Activated T-cell treated with anti-CD3 and anti-CD28 coated beads, Interleukin-2, amount 50 U/mL, for 1 hour (primary cell): ENCODE measurements around the gene CDH13.
"Not testable (repeated sequence)": the region's sequence is repeated elsewhere in the genome, so short reads cannot be mapped to it uniquely, and the experiment has no call there.

Experiments
- DNase-seq: peaks from one replicate; pipeline ENCODE4 v3.0.0-alpha.2; 2020

CDH13 gene

DNA sequence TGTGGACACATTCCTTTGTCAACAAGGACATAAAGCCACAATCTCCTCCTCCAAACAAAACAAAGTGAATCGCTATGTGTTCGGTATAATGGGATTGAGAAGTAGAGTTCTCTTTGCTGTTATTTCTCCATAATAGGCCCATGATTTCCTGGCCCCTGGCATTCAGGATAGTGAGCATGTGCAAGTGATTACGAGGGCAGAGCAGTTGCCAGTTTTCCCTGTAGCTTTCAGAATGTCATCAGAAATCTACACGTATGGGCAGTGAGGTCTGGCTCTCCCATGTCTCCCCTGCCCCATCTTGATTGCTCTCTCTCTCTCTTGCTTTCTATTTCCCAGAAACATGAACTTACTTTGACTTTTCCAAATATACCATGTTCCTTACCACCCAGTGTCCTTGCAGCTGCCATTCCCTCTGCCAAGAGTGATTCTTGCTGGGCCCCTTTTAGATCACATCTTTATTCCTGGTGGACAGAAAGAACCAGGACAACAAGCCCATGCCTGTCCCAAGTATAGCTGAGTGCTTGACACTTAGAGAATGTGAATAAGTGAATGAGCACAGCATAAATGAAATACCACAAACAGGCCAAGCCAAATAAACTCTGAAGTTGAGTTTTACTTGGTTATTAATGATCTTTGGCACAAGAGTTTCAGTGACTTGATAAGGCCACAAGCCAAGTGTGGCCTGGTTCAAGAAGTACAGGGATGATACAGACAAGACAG lies 273.1 kb downstream of the CDH13 start:
- no peak for DNase-seq

DNA sequence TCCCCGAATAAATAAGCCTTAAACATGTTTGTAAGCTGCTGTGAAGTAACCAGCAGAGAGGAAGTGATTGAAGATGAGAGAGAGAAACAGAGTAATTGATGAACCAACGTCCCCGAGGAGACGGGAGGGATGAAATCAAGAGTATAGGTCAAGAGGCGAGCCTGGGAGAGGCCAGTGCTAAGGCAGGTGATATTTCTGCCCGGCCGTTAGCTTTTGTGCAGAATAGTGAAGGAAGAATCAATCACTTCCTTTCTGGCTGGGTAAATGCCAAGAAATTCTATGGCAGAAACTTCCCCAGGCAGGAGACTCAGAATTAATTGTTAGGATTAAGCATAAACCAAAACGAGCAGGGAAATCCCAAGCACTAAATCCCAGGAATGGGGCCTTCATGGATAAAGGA lies 273.8 kb downstream of the CDH13 start:
- no peak for DNase-seq

DNA sequence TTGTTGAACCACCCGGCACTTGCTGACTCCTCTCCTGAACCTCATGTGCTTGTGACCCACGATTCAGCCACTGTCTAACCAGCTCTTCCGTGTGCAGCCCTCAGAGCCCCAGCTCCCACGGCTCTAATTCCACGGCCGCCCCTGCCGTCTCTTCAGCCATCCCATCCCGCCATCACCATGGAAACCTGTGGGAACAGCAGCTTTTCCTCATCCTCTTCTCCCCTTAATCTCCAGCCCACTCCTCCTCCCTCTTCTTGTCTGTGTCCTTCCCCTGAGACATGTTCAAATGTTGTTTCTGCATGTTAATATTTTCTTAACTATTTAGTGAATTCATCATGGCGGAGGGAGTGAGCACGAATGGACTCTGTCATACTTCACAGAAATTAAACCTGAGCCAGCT lies 285.2 kb downstream of the CDH13 start:
- DNase-seq: no peak

DNA sequence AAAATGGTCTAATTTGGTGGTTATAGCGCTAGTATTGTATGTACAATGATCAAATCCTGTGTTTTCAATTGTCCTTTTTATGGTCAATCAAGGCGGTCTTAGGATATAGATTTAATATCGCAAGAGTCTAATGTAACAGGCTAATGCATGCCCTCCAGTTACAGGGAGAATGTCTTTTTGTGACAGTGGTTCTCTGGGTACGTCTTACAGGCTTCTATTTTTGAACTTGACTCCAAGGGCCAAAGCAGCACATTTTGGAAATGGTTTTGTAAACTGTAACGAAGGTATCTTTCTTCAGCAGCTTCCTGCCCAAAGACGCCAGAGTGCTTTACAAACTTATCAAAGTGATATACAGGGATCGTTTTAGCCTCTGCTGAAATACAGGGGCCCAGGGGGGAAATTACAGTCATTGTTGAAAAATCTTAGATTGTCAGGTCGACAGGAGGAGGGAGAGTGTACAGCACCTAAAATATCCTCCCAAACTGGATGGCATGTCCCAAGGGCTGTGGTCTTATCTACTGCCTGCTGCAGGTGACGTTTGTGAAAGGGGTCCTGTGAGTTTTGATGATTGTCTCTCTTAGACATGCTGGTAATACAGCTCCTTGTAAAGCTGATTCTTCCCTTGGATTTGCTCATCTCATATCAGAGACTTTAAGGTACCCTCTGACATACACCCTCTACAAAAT lies 288.5 kb downstream of the CDH13 start:
- no peak for DNase-seq

DNA sequence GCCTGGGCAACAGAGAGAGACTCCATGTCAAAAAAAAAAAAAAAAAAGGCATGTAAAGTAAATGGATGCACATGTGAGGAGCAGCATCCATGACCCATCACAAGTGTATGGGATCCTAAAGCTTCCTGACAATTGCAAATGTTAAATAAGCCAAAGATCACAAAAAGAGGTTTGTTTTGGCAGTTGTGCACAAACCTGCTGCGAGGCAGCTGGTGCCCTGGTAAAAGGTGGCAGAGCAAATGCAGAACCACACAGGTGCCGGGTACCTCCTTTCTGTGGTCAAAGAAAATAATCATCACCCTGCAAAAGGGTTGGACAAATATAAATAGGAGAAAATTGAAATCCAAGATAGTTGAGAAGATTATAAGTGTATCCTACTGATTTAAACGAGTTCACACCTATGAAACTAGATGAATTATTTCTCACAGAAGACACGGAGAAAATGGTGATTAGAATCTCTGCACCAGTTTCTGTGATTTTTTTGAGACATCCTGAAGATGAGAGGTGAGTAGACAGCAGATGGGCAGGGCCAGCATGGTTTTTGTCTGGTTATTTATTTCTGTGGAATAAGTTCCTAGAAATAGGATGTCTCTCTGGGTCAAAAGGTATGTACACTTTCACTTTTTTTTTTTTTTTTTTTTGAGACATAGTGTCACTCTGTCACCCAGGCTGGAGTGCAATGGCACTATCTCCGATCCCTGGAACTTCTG lies 291.3 kb downstream of the CDH13 start:
- DNase-seq: no peak

DNA sequence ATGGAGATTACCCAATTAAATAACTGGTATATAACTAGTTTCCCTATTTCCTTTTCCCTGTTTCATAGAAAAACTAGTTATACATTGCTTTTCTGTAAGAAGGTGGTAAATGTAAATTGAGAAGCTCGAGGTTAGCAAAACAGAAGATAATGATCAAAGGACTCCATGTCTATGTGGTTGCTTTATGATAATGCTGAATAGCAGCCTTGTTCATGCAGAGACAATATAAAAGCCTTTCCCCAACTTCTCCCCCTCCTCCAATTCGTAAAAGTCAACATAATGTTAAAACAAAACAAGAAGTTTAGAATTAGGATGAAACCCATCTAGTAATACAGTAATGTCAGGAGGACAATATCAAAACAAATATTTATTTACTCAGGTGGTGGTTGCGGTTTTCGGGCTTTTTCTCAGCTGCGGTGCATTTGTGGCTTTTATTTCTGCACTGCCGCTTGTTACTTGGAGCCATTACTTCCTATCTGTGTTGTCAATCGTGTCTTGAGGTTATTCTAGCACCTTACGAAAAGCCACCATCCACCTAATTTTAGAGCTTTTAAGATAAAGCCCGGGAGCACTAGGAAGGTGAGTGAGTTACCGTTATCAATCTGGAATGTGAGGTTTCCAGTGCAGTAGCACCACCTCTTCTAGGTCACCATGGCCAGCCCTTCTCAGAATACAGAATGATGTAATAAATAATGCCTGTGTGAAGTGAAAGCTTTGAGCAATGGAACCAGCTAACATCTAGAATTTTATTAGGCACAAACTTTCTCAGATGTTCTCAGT lies 297.5 kb downstream of the CDH13 start:
- DNase-seq: no peak

DNA sequence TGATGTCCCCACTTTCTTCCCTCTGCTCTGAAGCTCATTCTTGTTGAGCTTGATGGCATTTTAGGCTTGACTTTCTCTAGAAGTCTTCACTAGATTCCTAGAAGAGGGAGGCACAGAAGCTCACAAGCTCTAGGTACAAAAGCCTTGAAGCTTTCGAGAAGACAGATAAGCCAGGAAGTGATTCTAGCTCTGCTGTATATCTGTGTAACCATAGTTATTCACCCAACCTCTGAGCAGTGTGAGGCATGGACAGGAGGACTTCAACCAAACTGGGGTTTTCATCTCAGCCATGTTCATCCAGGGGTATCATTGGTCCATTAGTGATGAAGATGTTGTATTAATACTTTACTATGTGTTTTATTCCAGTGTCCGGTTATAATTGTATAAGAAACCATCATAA lies 299.7 kb downstream of the CDH13 start:
- DNase-seq: no peak

DNA sequence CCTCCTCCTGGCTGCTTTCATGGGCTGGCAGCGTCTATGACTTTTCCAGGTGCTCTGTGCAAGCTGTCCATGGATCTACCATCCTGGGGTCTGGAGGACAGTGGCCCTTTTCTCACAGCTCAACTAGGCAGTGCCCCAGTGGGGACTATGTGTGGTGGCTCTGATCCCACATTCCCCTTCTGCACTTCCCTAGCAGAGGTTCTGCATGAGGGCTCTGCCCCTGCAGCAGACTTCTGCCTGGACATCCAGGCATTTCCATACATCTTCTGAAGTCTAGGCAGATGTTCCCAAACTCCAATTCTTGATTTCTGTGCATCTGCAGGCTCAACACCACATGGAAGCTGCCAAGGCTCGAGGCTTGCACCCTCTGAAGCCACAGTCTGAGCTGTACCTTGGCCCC lies 307.2 kb downstream of the CDH13 start:
- DNase-seq: not testable (repeated sequence)

DNA sequence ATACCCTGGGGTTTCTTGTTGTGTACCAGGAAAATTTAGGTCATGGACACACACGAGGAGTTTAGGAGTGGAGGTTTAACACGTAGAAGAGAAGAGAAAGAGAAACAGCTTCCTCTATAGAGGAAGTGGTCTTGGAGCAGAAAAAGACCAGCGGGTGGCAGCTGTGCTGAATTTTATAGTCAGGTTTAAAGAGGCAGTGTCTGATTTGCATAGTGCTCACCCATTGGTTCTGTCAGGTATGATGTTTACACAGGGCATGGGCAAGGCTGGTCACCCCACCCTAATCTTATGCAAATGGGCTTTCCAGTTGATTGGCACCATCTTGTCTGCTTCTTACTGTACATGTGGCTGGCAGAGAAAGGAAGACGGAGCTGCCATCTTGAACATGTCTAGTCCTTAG lies 309.0 kb downstream of the CDH13 start:
- DNase-seq: no peak

DNA sequence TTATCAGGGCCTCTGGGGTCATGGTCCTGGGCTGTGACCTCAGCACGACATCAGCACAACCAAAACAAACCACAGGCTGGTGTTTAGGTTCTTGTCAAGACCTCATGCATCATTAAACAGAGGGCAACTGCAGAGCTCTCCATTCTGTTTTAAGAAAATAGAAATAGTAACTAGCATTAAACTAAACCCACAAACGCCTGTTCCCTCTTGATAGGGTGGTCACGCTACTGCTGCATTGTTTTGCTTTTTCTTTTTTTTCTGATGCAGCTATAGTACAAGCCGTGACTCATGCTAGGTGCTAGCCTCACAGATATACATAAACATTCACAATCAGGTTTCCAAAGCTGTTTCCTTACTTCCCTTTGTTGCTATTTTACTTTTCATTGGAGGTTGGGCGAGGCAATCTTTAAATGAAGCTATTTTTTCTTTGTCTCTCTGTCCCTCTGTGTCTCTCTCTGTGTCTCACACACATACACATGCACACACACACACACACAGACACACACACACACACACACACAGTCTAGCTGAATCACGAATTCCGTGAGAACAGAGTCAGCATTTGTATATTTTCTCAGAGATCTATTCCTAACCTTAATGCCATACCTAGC lies 310.3 kb downstream of the CDH13 start:
- no peak for DNase-seq

DNA sequence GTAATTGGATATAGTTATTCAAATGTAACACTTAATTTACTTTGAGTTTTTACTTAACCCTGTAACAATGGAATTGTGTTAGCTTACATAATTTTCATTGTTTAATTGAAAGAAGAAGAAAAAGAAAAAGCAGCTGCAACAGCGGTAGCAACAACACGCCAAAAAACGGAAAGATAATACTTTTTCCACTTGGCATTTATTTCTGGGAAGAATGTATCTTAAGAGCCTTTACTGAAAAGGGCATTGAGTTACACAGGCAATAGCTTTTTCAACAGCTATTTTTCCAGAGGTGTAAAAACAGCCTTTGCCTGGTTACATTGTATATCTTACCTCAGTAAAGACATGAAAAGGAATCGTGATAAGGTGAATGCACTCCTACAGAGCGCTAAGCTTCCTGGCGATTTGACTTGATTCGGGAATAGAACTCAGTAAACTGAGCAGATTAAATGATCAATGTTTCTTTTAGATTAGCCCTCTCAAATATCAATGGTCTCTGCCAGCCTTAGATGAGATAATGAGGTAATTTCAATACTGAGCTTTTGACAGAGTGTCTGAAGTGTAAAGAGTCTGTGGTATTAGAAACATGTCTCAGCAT lies 311.3 kb downstream of the CDH13 start:
- no peak for DNase-seq

DNA sequence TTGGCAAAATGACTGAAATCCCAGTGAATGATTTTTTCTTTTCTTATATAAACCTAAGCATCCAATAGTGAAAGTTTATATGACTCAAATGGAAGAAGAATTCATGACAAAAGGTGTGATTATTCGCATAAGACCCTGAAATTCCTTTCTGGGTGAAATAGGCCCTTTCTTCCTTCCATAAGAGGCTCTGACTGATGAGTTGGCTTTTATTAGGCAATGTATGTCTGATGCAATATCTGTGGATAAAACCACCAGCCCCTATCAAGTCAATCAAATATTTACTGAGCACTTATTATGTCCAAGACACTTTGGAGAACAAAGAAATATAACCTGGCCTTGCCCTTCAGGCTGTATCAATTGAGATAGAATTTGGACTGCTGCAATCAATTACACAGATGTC lies 316.6 kb downstream of the CDH13 start:
- DNase-seq: no peak

DNA sequence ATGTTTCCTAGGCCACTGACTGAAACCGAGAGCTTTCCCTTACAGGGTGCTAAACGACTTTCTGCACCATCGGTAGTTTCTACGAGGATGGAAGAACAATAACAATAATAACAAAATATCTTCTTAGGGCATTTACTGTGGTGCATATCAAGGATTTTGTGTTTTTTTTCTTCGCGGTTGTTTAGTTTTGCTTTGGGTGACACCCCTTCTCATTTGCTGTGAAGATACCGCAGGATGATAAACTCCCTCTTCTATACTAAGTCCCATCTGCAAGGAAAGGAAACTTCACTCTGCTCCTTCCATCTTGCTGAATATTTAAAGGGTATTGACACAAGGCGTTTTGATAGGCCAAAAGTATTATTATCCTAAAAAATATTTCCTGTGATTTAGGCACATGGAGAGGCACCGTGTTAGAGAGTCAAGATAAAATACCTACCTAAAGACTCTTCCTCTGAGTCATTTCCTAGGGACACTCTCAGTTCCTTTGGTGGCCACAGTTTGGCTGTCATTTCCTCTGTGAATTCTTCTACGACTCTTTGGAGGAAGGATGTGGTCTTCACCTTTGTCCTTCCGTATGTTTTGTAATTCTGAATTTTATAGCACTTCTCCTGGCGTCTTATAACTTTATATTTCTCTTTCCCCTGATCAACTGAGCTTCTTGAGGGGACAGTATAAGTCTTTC lies 318.8 kb downstream of the CDH13 start:
- no peak for DNase-seq

DNA sequence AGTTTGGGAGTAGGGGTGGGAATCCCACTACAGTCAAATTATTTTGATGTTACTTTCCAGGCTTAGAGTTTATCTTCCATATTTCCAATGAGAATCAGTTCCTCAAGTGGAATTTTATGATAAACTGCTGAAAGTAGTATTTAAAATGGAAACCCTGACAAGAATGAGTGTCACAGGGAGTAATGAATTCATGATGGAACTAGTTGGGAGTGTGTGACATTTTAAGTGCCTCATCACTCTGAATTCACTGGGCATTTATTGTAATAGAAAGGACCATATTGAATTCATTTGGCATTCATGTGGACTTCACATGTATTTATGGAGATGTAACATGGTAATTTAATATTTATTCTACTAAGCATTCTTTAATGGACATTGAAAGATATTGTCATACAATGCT lies 320.9 kb downstream of the CDH13 start:
- DNase-seq: no peak

DNA sequence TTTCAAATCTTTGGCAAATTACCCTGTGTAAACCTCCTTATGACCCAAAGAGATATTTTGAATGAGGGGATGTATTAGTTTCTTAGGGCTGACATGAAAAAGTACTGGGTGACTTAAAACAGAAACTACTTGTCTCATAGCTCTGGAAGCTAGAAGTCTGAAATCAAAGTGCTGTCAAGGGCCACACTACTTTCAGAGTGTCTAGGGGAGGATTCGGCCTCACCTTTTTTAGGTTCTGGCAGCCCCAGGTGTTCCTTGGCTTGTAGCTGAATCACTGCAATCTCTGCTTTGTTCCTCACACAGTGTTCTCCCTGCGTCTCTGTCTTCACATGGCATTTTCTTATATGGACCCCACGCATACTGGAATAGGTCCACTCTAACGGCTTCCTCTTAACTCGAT lies 322.2 kb downstream of the CDH13 start:
- no peak for DNase-seq

DNA sequence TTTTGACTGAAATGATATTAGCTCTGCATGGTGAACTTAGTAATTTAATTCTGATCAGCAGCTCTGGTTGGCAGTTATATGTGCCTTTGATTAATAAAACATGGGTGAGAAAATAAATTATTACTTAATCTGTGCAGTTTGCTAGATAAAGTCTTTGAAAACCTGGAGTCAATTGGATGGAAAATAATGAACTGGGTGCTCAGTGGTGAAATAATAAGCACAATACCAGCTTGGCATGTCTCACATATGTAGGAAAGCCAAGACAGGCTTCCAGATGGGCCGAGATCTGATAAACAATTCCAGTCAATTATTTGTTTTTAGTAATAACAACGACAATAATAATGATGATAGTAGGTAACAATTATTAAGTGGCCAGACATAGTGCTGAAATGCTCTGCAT lies 326.7 kb downstream of the CDH13 start:
- DNase-seq: no peak

DNA sequence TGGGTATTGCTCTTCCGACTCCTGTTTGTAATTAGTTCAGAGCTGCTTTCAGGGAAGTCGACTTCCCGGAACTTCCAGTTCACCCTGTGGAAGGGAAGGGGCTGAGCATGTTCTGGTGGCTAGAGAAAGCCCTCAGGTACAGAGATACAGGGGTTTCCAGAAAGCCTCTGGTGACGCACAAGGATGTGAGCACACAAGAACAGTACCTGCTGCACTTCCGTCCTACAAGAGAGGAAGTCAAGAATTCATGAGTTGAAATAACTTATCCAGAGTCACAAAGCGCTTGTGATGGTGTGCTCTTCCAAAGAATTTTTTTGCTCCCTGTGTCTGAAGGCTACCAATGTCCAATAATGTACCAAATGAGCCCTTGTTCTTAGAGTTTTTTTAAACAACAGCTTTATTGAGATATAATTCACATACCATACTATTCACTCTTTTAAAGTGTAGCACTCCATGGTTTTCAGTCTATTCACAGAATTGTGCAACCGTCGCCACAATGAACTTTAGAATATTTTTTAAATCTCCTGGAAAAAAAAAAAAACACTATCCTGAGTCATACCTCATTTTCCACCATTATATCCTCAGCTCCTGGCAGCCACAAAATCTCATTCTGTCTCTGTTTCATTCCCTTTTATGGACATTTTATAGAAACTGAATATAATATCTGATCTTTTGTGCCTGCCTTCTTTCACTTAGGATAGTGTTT lies 327.6 kb downstream of the CDH13 start:
- DNase-seq: no peak

DNA sequence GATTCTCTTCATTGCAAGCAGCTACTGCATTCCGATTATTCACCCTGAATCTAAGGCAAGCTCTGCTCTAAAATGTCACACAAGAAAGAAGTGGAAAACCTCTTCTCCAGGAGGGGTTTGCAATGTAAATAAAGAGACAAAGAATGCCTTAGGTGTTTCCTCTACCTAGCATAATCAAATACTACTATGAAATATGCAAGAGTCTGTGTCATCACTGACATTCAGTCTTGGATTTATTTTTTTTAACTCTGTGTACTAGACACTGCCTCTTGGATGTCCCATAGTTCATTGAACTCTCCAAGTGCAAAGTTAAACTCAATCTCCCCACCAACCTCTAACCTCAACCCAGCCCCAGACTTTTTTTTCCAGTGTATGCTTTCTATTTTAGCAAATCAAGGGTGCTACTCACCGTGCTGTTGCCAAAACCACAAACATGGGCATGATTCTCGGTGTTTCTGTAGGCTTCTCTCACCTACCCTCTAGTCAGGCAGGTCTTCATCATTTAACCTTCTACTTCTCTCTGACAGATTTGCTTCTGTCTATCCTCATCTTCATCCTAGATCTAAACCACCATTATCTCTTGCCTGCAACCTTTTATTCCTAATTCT lies 329.1 kb downstream of the CDH13 start:
- no peak for DNase-seq

DNA sequence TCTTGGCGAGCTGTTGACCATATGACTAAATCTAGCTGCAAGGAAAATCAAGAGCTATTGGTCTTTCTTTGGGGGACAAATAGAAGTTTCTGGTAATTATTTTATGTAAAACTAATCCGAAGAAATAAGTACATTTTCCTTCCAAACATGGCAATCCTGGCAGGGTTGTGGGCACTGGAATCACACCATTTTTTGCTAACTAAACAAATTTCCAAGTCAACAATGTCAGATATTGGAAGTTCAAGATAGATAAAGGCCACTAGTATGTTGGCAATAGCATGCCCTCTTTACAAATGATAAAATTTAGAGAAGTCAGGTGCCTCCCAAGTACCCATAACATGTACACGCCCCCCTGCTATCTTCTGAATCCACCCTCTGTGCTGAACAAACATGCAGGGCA lies 330.4 kb downstream of the CDH13 start:
- no peak for DNase-seq

DNA sequence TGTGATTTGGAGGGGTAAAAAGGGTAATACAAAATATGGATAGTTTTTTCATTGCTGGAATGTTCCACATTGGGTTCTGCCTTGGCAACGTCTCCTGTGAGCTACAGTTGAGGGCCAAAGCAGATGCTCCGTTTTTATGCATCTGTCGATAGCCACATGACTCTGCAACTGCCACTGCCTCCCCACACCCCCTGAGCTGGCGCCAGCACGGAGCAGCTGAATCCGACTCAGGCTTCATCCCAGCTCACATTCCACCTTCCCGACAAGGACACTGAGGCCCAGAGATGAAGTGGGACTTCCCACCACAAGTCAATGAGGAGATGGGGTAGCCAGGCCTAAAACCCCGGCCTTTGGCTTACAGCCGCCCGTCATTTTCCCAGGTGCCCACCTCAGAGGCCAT lies 334.1 kb downstream of the CDH13 start:
- no peak for DNase-seq

DNA sequence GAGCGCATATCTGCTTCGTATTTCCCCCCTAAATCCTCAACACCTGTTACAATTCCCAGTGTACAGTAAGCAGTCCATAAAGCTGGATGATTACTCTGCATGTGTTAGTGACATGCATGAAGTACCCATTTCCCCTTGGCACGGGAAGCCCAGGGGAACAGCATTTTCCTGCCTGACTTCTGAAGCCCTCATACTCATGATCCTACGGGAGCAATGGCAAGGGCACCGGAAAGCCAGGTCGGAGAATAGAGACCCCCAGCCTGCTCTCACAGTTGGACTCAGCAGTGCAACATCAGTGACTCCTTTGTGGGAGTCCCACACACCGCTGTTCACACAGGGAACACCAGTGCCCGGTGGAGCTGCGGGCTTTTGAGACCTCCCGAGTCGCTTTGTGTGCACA lies 336.9 kb downstream of the CDH13 start:
- DNase-seq: no peak
